ENCODE measurements around the gene MICAL2. TPM values are rescaled to one million over a fixed set of nuclear protein-coding genes. Genes with fewer than 3 reads are reported as not detected.
A peak's percentile ranks its signal among the peaks of the same experiment; 100 is the strongest.

Gene MICAL2
- total RNA-seq, 1 donor from 2014 or later, result 372 TPM

DNA sequence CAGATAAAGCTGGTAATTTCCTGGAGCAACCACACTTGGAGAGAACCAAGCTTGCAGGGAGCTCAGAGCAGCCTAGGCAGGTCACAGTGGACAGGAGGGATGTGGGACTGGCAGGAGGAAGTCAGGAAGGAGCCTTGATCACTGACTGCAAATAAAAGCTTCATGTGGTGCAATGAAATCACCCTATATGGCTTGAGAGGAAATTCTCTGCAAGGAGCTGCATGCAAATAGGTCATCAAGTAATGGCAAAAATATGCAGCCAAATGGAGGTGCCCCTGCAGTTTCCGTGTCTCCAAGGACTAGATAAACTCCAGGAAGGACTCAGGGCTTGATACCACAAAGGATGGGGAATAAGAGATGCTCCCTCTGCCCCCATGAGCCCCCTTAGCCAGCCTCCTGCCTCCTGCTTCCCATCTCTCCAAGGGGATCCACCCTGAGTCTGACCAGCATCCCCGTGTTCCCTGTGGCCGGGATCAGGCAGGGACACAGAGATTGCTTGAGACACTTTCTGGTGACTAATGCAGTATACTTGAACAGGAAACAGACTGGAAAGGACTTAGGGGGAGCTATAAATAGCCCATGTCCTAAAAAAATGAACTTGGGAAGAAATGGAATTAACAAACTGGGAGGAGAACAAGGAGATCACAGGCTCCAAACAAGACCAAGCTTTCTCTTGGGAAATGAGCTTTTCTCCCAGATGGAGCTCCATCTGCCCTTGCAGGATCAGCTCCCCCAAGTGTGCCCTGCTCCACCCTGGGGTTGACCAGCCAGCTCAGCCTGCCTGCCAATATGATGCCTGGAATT, 23.9 kb upstream of the MICAL2 start:
- H3K36me3 Mint-ChIP-seq (ENCODE audit: low read depth), result no peaks in the 10 kb centered on the region
- no peaks in the 10 kb centered on the region for H3K27me3 Mint-ChIP-seq (ENCODE audit: low read depth)
- peaks cover 78% of the 10 kb centered on the region for H3K4me1 Mint-ChIP-seq (ENCODE audit: low read depth)
- DNase-seq (ENCODE audit: low spot score), result no peak
- peak overlapping the region; percentile 76 for H3K4me3 Mint-ChIP-seq (ENCODE audit: unreplicated experiment)
- no peaks in the 10 kb centered on the region for H3K9me3 Mint-ChIP-seq (ENCODE audit: low read depth)
- peak overlapping the region; percentile 100 for H3K27ac Mint-ChIP-seq (ENCODE audit: unreplicated experiment)
- TF ChIP-seq, protein P1, sequence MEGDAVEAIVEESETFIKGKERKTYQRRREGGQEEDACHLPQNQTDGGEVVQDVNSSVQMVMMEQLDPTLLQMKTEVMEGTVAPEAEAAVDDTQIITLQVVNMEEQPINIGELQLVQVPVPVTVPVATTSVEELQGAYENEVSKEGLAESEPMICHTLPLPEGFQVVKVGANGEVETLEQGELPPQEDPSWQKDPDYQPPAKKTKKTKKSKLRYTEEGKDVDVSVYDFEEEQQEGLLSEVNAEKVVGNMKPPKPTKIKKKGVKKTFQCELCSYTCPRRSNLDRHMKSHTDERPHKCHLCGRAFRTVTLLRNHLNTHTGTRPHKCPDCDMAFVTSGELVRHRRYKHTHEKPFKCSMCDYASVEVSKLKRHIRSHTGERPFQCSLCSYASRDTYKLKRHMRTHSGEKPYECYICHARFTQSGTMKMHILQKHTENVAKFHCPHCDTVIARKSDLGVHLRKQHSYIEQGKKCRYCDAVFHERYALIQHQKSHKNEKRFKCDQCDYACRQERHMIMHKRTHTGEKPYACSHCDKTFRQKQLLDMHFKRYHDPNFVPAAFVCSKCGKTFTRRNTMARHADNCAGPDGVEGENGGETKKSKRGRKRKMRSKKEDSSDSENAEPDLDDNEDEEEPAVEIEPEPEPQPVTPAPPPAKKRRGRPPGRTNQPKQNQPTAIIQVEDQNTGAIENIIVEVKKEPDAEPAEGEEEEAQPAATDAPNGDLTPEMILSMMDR (IDR thresholded peaks at IDR 0.05), result no peak

DNA sequence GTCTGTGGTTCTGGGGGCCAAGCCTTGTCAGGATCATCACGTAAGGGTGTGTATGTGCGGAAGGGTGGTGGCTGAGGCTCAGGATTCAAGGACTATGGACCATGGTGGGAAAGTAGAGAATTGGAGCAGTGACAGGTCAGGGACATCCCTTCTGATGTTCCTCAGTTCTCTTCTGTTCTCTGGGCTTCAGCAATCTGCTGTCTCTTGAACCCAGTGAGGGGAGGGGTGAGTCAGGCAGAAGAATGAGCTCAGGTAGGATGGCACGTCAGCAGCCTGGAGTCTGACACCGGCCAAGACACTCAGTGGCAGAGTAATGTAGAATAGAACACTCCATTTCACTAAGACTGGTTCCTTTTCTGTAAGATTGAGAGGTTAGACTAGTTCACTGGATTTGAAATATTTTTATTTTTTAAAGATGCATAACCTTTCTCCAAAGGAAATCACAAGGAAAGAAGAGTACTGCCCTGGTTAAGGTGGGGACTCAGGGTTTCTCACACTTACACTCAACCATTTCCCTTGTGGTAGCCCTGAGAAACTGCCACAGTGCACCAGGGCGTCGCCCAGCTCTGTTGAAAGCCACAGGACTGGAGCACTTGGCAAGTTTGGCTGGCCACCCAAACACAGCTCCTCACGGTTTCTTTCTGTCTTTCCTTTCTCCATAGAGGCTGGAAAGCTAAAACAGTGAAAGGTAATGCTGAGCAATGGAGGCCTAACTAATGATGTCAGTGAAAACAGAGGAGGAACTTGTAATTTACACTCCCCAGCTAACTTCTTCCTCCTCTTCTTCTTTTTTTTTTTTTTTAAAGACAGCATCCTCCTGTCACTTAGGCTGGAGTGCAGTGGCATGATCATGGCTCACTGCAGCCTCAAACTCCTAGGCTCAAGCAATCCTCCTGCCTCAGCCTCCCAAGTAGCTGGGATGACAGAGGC, 23.1 kb upstream of the MICAL2 start:
- no peak for DNase-seq (ENCODE audit: low spot score)
- no peaks in the 10 kb centered on the region for H3K36me3 Mint-ChIP-seq (ENCODE audit: low read depth)
- peak overlapping the region; percentile 76 for H3K4me3 Mint-ChIP-seq (ENCODE audit: unreplicated experiment)
- H3K9me3 Mint-ChIP-seq (ENCODE audit: low read depth), result no peaks in the 10 kb centered on the region
- TF ChIP-seq, protein P1 (IDR thresholded peaks at IDR 0.05), result peak; percentile 62
- no peaks in the 10 kb centered on the region for H3K27me3 Mint-ChIP-seq (ENCODE audit: low read depth)
- H3K4me1 Mint-ChIP-seq (ENCODE audit: low read depth), result peaks cover 86% of the 10 kb centered on the region
- H3K27ac Mint-ChIP-seq (ENCODE audit: unreplicated experiment), result peak overlapping the region; percentile 100

GRCh38 chr11:12088047-12088481, 22.3 kb upstream of the MICAL2 start:
- peaks cover 91% of the 10 kb centered on the region for H3K4me1 Mint-ChIP-seq (ENCODE audit: low read depth)
- no peaks in the 10 kb centered on the region for H3K27me3 Mint-ChIP-seq (ENCODE audit: low read depth)
- peak overlapping the region; percentile 100 for H3K27ac Mint-ChIP-seq (ENCODE audit: unreplicated experiment)
- TF ChIP-seq, protein P1 (IDR thresholded peaks at IDR 0.05), result peak; percentile 79
- no peaks in the 10 kb centered on the region for H3K9me3 Mint-ChIP-seq (ENCODE audit: low read depth)
- no peaks in the 10 kb centered on the region for H3K36me3 Mint-ChIP-seq (ENCODE audit: low read depth)
- DNase-seq (ENCODE audit: low spot score), result no peak
- peak overlapping the region; percentile 76 for H3K4me3 Mint-ChIP-seq (ENCODE audit: unreplicated experiment)

- Mint-ChIP-seq H3K36me3 (ENCODE audit: low read depth) (no peaks in the 10 kb centered on the region), H3K27ac (ENCODE audit: unreplicated experiment) (peak overlapping the region; percentile 50), H3K4me3 (ENCODE audit: unreplicated experiment) (no peak overlapping the region), H3K27me3 (ENCODE audit: low read depth) (no peaks in the 10 kb centered on the region), H3K4me1 (ENCODE audit: low read depth) (peaks cover 88% of the 10 kb centered on the region), H3K9me3 (ENCODE audit: low read depth) (no peaks in the 10 kb centered on the region)
- TF ChIP-seq, protein P1 (IDR thresholded peaks at IDR 0.05), result peak; percentile 3
- no peak for DNase-seq (ENCODE audit: low spot score)
Measured at GRCh38 chr11:12088531-12088930, 21.9 kb upstream of the MICAL2 start.

DNA sequence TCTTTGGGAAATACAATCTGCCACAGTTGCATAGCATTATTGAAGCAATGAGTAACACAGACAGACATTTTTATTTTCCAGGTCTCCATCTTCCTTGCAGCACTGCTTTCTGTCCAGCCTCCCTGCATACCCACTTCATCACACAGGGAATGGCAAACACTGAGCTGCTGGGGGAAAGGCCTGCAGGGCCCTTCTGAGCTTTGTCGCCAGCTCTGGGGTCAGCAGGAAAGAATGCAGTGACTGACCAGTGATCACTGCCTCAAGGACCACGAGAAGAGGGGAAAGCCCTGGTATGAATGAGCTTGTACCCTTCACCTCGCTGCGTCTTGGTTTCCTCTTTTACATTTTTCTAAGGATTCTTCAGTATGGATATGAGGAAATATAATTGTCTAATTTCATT, 21.3 kb upstream of the MICAL2 start:
- TF ChIP-seq, protein P1 (IDR thresholded peaks at IDR 0.05), result no peak
- Mint-ChIP-seq H3K27me3 (ENCODE audit: low read depth) (no peaks in the 10 kb centered on the region), H3K4me3 (ENCODE audit: unreplicated experiment) (no peak overlapping the region), H3K36me3 (ENCODE audit: low read depth) (no peaks in the 10 kb centered on the region), H3K27ac (ENCODE audit: unreplicated experiment) (peak overlapping the region; percentile 37), H3K9me3 (ENCODE audit: low read depth) (no peaks in the 10 kb centered on the region), H3K4me1 (ENCODE audit: low read depth) (peaks cover 83% of the 10 kb centered on the region)
- no peak for DNase-seq (ENCODE audit: low spot score)
